HG03469 (cell line): ENCODE results near the gene RND3.

Experiments
- ATAC-seq: cut with Tn5 transposase; IDR thresholded peaks from one replicate; pipeline ENCODE4 v1.9.1; 2021; ENCODE audit warnings: mild to moderate bottlenecking, moderate library complexity, moderate number of reproducible peaks; ENCODE audit not compliant: unreplicated experiment

RND3 gene

GRCh38 chr2:150476809-150477302 lies 10.6 kb downstream of the RND3 start:
- ATAC-seq = no peak

DNA sequence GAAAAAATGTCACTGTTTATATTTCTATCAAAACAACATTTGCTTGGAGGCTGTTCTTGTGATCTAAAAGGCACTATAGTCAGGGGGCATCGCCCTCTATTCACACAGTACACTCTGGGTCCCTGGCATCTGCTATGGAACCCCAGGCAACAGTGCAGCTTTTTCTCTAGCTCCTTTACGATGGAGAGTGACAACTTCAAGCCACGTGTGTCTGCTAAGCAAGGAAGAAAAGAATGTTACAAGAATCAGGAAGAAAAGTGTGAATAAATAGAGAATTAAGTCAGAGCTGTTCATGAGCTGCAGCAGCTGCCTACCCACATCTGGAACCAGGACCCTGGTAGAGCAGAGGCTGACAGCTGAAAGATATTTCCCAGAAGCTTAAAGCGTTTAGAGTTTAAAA lies 11.2 kb downstream of the RND3 start:
- no peak for ATAC-seq

DNA sequence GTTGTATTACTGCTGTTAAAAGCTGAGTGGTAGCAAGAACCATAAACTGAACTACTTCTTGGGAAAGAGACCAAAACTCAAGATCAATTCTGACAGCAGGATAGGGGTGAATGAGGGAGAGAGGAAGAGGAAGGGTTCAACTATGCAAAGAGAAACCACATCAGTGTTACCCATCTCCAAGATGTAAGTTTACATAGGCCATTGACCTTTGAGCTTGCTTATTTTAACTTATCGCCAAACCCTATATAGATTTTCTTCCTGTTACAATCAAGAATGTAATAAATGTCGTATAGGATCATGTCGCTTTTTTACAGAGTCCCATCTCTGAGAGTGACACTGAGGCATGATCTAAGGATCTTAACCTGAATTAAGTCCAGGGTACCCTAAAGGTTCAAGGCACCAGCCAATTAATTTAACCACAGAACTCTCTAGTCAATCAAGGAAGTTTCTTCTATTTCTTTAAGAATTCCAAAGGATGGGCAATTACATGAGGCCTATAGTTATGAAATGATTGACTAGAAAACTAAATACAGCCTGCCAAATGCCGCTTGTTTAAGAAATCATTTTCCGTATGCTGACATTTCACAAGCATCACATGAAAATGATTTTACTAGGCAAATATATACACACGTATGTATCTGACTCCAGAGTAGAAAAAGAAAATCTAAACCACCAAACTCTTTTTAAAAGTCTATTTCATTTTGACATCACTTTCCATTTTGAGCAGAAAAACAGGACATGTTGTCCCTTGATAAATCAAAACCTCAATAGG lies 11.8 kb downstream of the RND3 start:
- no peak for ATAC-seq

GRCh38 chr2:150474326-150475074 lies 13.0 kb downstream of the RND3 start:
- ATAC-seq = no peak

GRCh38 chr2:150473767-150474166 lies 13.7 kb downstream of the RND3 start:
- no peak for ATAC-seq

DNA sequence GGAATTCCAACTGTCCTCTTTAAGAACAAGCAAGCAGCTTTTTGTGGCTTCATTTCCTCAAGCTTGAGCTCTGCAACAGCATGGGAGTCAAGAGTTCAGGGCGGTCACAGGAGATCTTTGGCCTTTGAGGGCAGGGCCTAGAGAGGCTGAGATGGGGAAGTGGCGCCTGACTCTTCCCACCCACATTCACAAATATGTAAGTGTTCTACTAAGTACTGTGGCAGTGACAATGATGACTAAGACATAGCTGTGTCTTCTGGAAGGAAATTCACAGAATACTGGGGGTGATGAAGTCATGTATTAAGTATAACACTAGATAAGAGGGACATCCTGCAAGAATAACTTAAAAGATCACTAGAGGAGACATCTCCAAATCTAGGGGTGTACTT lies 15.0 kb downstream of the RND3 start:
- ATAC-seq = peak; percentile 62

DNA sequence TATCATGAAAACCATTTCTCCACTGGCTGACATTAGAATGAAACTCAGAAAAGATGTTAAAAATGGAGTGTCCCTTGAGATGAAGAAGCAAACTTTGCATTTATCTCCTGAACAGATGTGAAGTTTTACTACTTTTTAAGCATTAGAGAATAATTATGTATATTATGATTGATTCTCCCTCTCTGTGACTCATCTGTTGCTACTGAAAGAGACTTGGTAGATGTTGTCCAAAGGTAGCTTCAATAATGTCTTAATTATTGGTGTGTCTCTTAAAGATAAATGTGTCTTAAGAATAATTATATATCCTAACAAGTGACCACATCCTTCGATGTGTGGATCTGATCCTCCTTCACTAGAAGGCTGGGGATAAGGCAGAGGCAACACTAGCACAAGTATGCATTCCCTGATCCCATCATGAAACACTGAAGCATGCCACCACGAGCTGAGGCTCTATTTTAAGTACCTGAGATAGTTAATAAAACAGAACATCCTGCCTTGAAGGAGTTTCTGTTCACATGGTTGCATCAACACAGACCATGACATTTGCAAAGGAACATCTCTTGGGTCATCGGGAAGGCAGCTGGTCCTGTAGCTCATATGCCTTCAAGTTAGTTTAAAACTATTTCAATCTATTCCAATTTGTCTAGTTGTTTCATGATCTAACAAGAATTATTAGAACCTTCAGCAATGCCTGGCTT lies 15.5 kb downstream of the RND3 start:
- ATAC-seq = no peak

DNA sequence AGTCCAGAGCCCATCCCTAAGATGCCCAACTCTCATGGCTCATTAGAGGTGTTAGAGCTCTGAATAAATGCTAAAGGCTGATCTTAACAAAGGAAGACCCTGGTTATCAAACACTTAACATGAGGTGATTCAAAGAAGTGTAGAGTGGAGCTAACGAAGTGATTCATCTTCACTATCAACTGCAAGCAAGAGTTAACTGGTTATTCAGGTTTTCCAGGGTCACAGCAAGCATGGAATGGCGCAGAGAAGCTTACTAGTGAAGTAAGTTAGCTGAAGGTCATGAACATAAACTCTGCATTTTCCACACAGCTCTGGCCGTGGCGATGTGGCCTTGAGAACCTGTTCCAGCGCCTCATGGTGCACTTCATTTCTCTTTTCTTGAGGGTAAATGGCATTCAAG lies 17.0 kb downstream of the RND3 start:
- ATAC-seq = no peak

GRCh38 chr2:150469706-150470274 lies 17.7 kb downstream of the RND3 start:
- ATAC-seq = no peak

DNA sequence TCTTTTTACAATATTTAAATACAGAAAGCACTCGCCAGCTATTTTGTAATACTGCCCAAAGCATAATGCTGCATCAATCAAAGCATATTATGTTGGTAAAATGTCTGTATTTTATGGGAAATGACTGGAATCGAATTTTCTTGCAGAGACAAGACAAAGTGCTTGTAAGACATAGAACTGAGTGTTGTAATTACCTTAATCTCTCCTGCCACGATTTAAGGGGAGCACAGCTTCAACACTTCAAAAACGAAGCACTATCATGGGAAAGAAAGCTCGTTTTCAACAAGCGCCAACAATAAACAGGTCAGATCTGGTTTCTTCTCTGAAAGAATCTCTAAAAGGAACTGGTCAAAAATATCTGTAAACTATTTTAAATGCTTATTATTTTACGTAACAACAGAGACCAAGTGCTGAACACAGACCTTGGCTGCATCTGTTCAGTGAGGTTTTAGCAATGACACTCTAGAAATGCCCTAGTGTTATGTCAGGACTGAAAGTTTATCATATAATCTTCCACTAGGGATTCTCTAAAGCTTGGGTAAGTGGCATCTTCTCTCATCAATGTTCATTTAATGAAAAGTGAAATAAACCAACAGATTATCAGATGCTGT lies 19.0 kb downstream of the RND3 start:
- no peak for ATAC-seq

DNA sequence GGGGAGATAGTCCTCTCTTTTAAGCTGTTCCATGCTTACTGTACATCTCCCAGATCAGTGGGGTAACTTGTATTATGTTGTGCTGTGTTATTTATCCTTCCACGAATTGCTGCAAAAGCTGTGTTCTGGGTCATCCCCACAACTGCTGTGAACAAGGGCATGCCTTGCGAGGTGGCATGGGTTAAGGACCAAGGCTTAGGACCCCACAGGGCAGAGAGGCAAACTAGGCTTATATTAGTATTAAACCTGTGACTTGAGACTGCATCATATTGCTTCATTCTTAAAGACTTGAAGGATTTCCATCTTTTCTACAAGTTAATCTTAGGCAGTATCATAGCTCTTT lies 19.9 kb downstream of the RND3 start:
- no peak for ATAC-seq

- no peak for ATAC-seq
Measured at GRCh38 chr2:150466741-150467620, 20.5 kb downstream of the RND3 start.

DNA sequence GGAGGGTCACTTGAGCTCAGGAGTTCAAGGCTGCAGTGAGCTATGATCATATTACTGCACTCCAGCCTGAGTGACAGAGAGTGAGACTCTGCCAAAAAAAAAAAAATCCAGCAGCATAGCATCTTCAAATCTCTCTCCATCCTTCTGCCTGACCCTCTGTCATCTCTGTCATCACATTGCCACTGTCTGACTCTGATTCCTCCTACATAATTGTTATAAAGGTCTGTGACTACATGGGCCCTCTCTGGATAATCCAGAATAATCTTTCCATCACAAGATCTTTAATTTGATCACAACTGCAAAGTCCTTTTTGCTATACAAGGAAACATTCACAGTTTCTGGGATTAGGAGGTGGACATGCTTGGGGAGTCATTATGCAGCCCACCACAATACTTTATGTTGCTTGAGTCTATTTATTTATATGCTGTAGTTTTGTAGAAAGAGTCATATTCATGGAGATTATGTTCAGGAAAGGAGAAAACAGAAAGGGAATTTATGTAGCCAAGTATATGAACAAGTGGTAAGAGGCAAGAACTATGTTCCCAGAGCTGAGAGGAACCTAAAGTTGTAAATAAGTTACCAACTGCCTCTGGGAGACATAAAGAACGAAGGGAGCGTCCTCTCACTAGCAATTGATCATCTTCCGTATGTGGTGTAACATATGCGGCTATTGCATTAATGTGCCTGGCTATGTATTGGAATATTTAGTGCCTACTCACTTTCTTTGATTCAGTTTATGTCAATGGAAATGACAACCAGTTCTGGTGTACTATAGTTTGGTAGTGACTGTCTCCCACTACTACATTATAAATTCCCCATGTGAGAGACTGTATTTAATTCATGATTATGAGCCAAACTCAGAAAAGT lies 21.5 kb downstream of the RND3 start:
- ATAC-seq = no peak

DNA sequence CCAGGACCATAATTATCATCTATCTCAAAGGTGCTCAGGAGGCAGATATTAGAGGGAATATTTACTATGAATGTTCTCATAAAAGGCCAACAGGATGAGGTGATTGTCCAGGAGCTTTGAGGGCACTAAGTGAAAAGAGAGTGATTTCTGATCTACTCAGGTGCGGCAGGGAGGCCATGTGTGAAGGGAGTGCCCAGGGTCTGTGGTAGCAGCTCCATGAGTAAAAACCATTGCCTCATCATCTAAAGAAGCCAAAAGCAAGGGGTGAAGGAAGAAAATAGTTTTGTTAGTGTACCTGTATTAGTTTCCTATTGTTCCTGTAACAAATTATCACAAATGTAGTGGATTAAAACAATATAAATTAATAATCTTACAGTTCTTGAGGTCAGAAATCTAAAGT lies 22.5 kb downstream of the RND3 start:
- ATAC-seq = no peak

DNA sequence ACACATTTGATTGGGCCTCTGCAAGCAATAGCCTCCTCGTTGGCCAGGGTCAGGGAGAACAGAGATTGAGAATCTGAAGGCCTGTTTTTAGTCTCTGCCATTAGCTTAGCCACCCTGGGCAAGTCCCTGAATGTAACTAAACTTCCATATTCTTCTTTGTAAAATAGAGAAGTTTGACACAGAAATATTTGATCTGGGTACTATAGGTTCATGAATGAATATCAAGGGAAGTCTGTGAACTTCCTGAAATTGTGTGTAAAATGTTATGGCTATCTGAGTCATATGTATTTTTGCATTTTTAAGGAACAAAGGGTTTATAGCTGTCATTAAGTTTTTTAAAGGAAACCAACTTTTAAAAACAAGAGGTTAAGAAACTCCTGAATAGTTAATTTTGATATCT lies 23.2 kb downstream of the RND3 start:
- no peak for ATAC-seq

- ATAC-seq = no peak
Measured at GRCh38 chr2:150462770-150463169, 24.7 kb downstream of the RND3 start.

DNA sequence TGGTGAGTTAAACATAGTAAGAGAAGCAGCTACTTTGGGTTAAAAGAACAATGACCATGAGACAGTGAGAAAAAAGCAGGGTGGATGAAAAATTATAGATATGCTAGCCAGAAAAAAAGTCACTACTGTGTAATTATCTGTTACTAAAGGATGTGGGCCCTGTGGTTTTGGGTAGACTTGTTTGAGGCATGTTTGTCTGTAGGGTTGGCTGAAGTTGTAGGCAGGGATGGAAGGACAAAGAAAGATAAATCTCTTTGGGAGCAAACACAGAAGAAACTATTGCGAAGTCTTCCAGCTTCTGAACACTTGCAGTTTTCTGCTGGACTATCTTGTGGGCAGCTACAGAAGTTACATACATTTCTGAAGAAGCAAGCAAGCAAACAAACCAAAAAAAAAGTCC lies 28.2 kb downstream of the RND3 start:
- ATAC-seq = no peak

GRCh38 chr2:150450765-150451164 lies 36.7 kb downstream of the RND3 start:
- ATAC-seq = no peak

DNA sequence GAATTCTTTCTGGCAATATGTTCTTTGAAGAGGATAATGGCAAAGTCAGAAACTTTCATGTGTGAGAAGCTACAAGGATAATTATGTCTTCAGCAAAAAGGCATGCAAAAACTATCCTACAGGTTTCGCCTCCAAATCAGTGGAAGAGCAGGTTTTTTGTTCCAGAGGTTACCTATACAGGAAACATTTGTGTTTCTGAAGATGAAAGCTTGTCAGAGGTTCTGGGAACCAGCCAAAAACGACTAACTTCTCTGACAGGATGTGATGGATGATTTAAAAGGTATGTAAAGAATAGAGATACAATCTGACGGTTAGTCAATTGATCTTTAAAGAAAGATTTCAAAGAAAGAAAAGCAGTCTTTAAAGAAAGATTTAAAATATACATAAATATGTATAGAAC lies 37.6 kb downstream of the RND3 start:
- ATAC-seq = no peak
